Smooth muscle cell of the brain vasculature (primary cell): ENCODE results near the gene MTNR1B.
A peak's percentile ranks its signal among the peaks of the same experiment; 100 is the strongest.

ENCODE experiments used
- DNase-seq: peaks from one replicate; pipeline ENCODE4 v3.0.0-alpha.2; 2012; ENCODE audit warnings: low read depth, low spot score

The MTNR1B gene

DNA sequence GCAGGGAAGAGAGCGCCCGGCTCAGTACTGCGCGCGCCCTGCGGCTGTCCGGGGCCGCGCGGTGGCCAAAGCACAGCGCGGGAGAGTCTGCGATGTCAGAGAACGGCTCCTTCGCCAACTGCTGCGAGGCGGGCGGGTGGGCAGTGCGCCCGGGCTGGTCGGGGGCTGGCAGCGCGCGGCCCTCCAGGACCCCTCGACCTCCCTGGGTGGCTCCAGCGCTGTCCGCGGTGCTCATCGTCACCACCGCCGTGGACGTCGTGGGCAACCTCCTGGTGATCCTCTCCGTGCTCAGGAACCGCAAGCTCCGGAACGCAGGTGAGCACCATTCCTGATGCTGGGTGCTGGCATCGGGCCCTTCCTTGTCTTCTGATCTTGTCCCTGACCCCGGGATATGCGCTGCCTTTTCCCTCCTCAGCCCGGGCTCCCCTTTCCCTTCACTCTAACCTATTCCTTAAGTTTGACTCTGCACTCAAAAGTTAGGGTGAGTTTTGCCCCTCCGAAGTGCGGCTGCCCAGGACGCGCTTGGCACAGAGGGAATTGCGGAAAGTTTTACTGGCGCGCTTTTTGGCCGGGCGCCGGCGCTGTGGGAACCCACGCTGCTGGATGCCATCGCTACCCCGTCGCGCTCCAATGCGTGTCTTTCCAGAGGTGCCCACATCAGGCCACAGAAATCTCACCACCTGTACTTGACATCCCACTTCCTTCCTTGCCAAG, at the start of gene MTNR1B:
Gene MTNR1B, plus strand, starts transcription at position 18 of the 714 bp plus-strand sequence. Its CDS starts 75 bp downstream, at position 93.
- no peak for DNase-seq

DNA sequence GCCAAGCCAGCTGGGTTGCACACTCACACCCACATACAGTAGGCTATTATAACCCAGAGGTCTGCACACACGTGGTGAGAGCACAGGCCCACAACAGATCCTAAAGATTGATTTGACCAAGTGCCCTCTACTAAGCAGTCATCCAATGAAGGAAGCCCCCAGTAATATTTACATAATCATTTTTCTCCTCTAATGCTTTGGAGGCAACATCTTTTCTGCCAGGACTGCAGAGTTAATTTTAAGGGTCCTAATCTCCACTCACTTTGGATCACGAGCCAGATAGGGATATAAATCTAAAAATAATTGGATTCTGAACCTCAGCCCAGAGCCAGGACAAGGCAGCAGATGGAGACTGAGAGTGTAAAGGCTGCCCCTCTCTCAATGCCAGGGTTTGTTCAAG, 49.1 kb upstream of the MTNR1B start:
- no peak for DNase-seq

DNA sequence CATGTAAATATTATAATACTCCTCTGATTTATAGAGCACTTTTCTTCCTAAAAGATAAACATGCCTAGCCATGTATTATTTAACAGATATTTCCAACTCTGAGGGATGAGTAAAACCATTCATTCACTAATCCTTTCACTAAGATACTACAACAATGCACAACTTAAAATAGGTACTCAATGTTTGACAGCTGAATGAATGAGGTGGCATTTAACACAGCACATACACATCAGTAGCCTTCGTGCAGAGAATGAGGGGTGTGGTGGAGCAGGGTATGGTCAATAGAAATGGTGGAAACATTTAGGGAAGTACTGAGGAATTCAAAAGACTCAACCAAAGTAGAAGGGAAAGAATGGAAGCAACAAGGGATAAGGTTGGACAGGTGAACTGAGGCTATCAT, 46.7 kb upstream of the MTNR1B start:
- DNase-seq, result no peak

- DNase-seq, result no peak
Observed at GRCh38 chr11:92929246-92929645, 40.2 kb upstream of the MTNR1B start.

- no peak for DNase-seq
Observed at GRCh38 chr11:92929653-92930052, 39.8 kb upstream of the MTNR1B start.

- no peak for DNase-seq
Observed at GRCh38 chr11:92931746-92932422, 37.6 kb upstream of the MTNR1B start.

DNA sequence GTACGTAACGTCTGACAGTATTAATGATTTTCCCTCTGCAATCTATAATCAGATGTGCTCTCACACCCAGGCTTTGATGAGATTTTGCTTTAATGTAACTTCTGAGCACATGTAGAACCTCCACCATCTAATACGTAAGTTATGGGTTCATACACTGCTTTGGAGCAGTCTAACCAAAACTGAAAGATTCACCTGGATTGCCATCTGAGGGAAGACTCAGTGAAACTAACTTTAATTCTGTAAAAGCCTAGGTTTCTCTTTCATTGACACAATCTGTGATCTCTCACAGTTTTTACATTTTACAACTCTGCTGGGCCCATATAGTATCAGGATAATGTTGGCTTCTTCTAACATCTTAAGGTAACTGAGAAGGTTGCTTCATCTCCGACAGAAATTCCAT, 30.1 kb upstream of the MTNR1B start:
- no peak for DNase-seq

DNA sequence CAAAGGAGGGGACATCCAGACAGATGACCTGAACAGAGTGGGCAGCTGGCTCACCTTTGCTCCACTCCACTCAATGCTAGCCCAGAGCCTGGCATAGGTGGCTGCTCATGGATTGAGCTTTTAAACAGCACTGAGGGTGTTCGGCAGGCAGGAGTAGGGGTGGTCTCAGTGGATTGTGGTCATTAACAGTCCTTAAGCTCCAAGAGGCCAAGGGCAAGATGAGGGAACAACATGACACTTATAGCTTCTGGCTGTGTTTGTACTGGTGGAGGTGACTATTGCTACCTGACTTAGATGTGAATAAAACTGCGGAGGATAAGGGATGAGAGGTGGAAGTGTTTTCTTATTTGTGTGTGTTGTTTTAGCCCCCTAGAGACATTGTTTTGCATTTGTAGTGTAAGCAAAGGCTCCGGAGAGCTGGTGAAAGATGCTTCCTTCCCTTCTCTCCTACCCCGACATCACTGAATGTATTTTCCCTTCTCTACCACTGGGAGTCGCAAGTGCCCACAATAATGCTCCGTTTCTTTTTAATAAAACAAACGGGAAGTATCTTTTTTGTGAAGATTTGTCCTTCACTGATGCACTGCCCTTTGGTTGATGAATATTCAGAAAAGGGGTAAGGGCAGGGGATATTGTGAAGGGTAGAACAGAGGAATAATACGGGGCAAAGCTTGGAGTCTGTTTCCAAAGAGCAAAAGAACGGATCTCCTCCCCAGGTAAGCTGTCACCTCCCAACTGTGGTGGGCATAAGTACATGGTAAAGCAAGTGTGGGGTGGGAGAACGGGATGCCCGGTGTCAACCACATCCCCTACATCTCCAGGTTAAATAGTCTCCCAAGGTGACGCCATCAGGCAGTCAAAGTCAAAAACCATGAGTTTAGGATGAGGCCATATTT, 27.5 kb upstream of the MTNR1B start:
- DNase-seq, result peak; percentile 10

DNA sequence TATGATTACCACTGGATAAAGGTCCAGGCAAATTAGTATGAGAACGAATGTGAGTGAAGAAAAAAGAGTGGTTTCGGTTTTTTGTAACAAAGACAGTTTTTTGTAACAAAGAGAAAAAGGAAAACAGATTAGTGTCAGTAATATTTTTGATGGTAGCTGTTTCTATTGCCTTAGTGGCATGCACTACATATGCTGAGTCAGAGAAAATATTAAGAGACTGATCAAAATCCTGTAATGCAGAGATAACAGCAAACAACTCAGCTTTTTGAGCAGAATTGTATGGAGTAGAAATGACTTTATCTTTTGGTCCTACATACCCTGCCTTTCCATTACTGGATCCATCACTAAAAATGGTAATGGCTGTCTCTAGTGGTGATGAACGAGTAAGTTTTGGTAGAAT, 22.7 kb upstream of the MTNR1B start:
- DNase-seq, result no peak

GRCh38 chr11:92948116-92948515, 21.3 kb upstream of the MTNR1B start:
- DNase-seq, result no peak

GRCh38 chr11:92954003-92954402, 15.4 kb upstream of the MTNR1B start:
- no peak for DNase-seq

DNA sequence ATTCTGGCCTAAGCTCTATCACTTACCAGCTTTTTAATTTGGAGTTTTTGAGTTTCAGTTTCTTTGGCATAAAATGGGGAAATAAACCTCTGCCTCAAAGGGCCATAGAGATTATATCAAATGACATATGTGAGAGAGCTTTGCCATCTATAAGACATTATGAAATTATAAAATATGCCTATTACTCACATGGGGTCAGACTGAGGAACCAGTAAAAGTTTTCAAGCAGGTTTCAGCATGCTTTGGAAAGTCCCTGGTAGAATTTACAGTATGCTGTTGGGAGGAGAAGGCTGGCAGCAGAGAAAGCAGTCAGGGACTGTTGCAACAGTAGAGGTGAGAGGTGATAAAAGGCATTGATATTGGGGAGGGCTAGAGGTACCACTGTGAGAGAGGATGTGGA, 13.6 kb upstream of the MTNR1B start:
- DNase-seq, result no peak

DNA sequence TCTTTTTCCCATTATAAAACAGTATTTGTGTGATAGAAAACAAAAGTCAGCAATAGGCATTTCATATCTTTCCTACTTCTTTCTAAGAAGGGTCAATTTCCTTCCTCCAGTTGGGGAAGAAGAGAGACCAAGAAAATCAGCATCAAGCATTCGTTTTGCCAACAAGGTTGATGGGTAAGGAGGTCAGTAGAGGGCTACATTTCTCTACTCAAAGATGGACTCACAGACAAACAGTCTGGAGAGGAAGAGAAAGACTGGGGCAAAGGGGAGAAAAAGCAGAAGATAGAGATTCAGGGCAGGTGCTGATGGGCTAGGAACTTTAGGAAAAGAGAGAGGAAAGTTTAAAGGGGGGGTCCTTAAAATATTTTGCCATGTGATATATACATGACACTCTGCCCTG, 8.6 kb upstream of the MTNR1B start:
- no peak for DNase-seq

DNA sequence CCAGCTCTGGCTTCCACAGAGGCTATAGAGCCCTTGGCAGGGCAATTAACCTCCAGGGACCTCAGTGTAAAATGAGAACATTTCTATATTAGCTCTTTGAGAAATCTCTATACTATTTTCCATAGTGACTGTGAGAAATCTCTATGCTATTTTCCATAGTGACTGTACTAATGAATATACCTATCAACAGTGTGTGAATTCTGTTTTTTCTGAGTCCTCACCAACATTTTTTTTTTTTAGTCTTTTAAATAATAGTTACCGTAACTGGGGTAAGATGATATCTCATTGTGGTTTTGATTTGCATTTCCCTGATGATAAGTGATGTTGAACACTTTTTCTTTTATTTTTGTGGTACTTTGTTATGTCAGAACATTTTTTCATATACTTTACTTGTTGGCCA, 7.0 kb upstream of the MTNR1B start:
- DNase-seq, result no peak

DNA sequence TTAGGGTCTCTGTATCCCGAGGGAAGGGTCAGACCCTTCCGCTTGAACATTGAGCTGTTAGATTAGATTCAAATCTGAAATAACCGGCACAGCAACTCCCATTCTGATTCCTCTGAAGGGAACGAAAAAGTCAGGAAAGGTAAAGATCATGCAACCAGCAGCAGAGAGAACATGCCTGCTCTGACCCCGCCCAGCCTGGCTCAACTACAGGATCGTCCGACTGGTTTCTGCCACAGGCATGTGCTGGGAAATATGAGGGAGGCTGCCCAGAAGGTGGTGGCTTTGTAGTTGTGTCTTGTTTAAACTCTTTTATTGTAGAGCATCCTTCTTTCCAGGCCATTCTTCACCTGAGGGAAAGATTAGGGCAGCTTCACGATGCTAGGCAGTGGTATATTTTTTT, 5.0 kb upstream of the MTNR1B start:
- no peak for DNase-seq

DNA sequence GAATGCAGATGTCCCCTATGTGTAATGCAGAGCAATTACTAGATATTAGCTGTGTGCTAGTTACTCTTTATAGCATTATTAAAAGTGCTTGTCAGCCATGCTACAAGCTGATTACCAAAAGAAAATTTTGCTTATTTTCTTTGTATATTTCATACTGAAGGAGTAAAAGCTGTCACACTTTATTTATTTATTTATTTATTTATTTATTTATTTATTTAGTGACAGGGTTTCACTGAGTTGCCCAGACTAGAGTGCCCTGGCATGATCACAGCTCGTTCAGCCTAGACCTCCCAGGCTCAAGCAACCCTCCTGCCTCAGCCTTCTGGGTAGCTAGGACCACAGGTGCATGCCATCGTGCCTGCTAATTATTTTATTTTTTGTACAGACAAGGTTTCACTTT, 4.3 kb upstream of the MTNR1B start:
- no peak for DNase-seq

GRCh38 chr11:92967178-92967577, 2.3 kb upstream of the MTNR1B start:
- DNase-seq, result no peak

DNA sequence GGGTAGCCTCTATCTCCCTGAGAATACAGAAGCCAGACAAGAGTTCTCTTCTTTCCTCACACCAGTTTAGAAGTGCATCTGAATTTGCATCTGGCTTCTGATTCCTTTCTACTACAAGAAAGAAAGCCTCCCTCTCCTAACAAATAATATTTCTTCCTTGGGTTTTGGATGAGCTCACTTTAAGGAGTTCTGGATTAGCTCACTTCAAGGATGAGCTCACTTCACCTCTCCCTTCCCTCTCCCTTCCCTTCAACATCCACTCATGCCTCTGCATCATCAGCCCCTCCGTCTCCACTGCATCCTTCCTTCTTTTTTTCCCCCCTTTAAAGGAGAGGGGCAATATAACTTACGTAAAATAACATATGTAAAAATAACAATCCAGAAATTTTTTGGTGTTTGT, 1.6 kb upstream of the MTNR1B start:
- no peak for DNase-seq

DNA sequence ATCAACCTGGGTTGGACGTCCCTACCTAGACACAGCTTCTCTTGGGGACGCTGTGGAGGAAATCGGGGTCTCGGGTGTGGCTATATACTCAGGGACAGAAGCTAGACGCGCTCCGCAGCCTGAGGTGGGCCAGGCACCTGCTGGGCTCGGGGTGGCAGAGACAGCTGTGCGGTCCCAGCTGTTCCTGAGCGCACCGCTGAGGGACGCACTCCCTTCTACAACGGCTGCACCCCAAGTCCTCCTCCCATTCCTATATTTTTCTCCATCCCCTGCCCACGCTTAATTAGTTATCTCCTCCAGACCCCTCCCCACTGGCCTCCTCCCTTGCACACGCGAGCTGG, 188 bp upstream of the MTNR1B start:
- no peak for DNase-seq

GRCh38 chr11:92972248-92972647, 2.8 kb downstream of the MTNR1B start:
- DNase-seq, result no peak

DNA sequence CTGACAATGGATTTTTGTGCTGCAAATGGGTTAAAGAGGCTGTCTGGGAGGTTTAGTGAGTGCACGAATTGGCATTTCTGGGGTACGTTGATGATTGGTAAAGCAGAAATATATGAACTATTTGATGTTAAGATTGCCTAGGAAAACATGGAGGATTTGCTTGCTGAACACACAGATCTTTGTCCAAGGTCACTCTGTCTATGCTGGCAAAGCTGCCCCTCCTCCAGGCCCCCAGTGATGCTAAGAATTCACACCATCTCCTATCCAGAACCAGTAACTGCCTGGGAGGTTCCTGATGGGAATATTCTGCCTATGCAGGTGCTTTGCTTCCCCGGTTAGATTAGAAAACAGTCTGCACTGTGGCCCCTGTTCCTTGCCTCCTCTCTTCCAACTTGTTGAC, 5.8 kb downstream of the MTNR1B start:
- no peak for DNase-seq

GRCh38 chr11:92976681-92977080, 7.2 kb downstream of the MTNR1B start:
- DNase-seq, result no peak

GRCh38 chr11:92977401-92977800, 8.0 kb downstream of the MTNR1B start:
- DNase-seq, result no peak
